Fibroblast of skin of abdomen (primary cell): ENCODE data around the gene MBP.
"Not testable (repeated sequence)": the region's sequence is repeated elsewhere in the genome, so short reads cannot be mapped to it uniquely, and the experiment has no call there.

Source experiments
- DNase-seq: peaks from one replicate; pipeline ENCODE4 v3.0.0-alpha.2; 2013

Gene MBP

GRCh38 chr18:76970770-76971559 is 161.6 kb downstream of the MBP start:
- no peak for DNase-seq

GRCh38 chr18:76967721-76968472 is 164.7 kb downstream of the MBP start:
- no peak for DNase-seq

- not testable (repeated sequence) for DNase-seq
Observed at GRCh38 chr18:76967299-76967698, 165.3 kb downstream of the MBP start.

DNA sequence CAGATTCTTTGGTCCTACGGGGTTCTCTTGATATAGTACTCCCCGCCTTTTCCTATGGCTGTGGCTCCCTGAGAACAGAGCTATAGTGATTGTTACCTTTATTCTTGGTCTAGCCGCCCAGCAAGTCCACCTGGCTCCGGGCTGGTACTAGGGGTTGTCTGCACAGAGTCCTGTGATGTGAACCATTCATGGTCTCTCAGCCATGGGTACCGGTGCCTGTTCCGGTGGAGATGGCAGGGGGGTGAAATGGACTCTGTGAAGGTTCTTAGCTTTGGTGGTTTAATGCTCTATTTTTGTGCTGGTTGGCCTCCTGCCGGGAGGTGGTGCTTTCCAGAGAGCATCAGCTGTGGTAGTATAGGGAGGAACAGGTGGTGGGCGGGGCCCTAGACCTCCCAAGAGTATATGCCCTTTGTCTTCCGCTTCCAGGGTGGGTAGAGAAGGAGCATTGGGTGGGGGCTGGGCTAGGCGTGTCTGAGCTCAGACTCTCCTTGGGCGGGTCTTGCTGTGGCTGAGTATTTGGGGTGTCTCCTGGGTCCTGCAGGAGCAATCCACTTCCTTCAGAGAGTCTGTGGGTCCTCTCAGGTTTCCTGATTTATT is 166.9 kb downstream of the MBP start:
- not testable (repeated sequence) for DNase-seq

DNA sequence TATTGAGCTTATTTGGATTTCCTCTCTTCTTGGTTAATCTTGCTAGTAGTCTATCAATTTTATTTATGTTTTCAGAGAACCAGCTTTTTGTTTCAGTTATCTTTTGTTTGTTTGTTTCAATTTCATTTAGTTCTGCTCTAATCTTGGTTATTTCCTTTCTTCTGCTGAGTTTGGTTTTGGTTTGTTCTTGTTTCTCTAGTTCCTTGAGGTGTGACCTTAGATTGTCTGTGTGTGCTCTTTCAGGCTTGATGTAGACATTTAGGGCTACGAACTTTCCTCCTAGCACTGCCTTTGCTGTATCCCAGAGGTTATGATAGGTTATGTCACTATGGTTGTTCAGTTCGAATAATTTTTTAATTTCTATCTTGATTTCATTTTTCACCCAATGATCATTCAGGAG is 168.6 kb downstream of the MBP start:
- DNase-seq = no peak

DNA sequence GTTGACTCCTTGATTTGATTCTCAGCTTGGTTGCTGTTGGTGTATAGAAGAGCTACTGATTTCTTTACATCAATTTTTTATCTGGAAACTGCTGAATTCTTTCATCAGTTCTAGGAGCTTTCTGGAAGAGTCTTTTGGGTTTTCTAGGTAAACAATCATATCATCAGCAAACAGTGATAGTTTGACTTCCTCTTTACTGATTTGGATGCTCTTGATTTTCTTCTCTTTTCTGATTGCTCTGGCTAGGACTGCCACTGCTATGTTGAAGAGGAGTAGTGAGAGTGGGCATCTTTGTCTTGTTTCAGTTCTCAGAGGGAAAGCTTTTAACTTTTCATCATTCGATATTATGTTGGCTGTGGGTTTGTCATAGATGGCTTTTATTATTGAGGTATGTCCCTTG is 169.7 kb downstream of the MBP start:
- DNase-seq = no peak

DNA sequence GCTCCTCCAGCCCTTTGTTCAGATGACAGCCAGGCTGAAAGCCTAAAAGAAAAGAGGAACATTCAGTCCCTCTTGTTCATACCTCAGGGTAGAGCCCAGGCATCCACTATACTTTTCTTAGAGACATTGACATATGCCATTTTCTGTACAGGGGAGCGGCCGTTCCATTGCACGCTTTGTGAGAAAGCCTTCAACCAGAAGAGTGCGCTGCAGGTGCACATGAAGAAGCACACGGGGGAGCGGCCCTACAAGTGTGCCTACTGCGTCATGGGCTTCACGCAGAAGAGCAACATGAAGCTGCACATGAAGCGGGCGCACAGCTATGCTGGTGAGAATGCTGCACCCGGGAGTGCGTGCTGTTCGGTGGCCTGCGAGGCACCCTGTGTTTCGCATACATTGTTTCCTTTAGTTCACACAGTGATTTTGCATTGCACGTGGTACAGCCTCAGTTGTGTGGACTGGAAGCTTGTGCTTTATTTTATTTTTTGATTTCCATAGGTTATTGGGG is 172.0 kb downstream of the MBP start:
- no peak for DNase-seq

DNA sequence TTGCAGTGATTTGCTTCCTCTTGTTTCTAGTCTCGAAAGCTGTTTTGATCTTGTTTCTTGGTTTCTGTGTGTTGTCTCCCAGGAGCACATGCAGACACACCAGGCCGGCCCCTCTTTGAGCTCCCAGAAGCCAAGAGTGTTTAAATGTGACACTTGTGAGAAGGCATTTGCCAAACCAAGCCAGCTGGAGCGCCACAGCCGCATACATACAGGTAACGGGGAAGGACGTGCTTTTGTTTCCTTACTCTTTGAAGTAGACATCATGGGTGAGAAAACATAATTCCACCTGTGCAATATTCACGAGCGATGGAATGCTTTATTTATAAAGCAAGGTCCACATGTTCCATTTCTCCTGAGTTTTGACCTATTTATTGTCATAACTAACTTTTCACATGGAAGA is 173.0 kb downstream of the MBP start:
- DNase-seq = no peak

GRCh38 chr18:76958692-76959341 is 173.8 kb downstream of the MBP start:
- no peak for DNase-seq

- no peak for DNase-seq
Observed at GRCh38 chr18:76957384-76958355, 174.9 kb downstream of the MBP start.

DNA sequence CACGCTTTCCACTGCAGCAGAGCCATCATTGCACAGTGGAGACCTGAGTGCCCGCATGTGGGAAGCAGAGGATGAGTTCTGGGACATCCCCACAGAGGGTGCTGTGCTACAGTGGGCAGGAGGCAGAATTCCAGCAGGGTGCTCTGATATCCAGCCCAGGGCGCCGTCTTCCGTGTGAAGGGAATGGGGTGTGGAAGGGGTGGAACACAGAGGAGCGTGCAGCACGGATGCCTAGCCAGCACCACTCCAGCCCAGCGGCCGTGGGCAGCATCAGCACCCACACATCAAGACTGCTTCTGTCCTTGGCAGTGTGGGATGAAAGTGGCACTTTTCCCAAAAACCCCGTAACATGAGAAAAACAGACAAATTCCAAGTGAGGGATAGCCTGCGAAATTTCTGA is 175.9 kb downstream of the MBP start:
- no peak for DNase-seq

DNA sequence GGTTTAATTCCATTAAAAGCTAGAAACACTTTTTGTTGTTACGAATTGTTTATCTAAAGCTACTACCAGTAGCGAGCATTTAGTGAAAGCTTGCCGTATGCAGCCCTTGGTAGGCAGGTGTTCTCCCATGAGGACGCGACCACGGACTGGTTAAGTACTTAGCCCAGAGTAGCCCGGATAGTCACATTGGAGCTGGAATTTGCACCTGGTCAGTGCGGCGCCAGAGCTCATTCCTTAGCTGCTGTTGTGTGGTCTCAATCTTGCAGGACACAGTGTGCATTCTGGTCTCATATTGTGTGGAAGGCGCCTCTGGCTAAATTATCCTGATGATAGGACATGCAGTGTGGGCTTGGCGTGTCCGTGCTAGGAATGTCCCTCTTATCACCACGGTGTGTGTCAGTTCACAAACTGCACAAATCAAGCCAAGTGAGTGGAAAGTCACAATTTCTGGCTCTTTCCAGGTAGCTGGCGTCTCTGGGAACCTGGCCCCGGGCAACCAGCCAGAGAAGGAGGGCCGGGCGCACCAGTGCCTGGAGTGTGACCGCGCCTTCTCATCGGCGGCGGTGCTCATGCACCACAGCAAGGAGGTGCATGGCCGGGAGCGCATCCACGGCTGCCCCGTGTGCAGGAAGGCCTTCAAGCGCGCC is 176.9 kb downstream of the MBP start:
- DNase-seq = no peak

GRCh38 chr18:76953583-76954233 is 178.9 kb downstream of the MBP start:
- no peak for DNase-seq

GRCh38 chr18:76953156-76953555 is 179.4 kb downstream of the MBP start:
- no peak for DNase-seq

DNA sequence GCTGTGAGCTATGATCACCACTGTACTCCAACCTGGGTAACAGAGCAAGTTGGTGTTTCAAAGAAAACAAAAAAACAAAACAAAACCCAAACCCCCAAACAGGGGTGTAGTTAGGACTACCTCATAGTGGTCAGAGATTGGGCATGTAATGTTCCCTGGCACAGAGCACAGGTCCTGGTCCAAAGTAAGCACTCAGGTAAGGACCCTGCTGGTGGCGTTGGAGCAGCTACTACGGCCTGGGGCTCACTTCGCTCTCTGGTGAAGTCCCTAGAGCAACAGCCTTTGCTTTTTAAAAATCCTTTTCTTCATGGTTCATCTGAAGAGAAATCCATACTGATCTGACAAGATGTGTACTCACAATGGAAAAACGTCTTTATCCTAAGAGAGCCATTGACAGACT is 179.8 kb downstream of the MBP start:
- DNase-seq = no peak

- DNase-seq = no peak
Observed at GRCh38 chr18:76951456-76952247, 180.9 kb downstream of the MBP start.

- DNase-seq = no peak
Observed at GRCh38 chr18:76948345-76948744, 184.2 kb downstream of the MBP start.

DNA sequence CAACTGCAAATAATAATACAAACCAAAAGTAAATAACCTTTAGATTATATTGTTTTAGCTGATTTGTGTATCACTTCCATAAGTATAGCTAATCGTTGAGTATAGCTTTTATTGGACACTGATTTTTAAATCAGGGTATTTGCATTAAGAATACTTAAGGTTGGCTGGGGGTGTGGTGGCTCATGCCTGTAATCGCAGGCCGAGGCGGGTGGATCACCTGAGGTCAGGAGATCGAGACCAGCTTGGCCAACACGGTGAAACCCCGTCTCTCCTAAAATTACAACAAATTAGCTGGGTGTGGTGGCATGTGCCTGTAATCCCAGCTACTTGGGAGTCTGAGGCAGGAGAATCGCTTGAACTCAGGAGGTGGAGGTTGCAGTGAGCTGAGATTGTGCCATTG is 188.2 kb downstream of the MBP start:
- not testable (repeated sequence) for DNase-seq

DNA sequence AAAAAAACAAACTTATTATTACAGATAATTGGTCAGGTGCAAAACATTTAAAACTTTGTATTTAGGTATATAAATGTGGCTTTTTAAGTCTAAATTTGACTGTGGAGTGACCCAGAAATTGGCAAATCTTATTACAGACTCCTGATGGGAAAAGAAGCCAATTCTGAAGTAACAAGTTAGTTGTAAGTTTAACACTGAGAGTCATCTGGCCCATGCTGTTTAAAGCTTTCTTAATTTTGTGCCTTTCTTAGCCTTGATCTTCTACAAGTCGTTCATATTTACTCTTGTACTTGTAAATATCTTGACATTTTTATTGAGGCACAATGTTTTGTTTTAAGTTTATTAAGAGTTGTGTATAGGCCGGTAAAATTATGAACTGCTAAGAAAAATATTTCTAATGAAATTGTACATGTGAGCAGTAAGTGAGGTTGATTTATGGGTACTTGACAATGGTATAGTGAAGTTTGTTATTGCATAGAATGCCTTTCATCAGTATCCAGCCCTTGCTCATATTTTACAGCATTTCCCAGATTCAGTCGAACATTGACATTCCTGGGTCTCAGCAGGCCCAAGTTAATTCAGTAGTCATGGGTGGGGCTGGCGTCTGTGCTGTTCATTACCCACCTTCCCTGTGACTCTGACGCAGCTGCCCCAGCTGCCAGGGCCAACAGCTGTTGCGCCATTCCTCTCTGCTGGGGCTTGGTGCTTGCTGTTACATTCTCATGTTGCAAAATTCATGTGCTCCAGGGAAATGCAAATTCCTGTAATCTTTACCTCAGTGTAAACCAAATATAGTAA is 188.8 kb downstream of the MBP start:
- DNase-seq = peak; percentile 60
